PC-9 (cell line): ENCODE measurements around the gene SIAH2.

Experiments used
- EZH2 ChIP-seq: fragments of 200-600 bp; sonication (generic); IDR thresholded peaks from 2 replicates; pipeline ENCODE4 v1.8.0; 2017; ENCODE audit warnings: antibody characterized with exemption, low read depth
- TF ChIP-seq, protein P1 (sequence below): fragments of 200-600 bp; sonication (generic); conservative IDR thresholded peaks from 2 replicates; pipeline ENCODE4 v1.6.1; 2017; ENCODE audit warnings: mixed run types, antibody characterized with exemption, mild to moderate bottlenecking, moderate library complexity

DNA sequence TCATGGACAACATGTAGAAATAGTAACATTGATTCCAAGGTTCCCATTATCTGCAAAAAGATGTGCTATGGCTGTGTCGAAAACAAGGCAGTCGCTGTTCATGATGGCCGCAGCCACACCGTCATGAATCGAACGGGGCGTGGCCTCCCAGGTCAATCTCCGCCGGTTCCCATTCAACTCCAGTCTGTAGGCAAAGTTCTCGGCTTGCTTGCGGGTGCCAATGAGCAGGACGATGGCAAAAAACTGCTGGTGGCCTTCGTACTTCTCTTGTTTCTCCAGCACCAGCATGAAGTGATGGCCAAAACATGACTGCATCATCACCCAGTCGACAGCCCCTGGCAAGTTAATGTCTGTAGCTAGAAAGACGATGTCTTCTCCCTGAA, 20.8 kb downstream of the SIAH2 start:
- no peak for TF ChIP-seq EZH2
- TF ChIP-seq, protein P1, sequence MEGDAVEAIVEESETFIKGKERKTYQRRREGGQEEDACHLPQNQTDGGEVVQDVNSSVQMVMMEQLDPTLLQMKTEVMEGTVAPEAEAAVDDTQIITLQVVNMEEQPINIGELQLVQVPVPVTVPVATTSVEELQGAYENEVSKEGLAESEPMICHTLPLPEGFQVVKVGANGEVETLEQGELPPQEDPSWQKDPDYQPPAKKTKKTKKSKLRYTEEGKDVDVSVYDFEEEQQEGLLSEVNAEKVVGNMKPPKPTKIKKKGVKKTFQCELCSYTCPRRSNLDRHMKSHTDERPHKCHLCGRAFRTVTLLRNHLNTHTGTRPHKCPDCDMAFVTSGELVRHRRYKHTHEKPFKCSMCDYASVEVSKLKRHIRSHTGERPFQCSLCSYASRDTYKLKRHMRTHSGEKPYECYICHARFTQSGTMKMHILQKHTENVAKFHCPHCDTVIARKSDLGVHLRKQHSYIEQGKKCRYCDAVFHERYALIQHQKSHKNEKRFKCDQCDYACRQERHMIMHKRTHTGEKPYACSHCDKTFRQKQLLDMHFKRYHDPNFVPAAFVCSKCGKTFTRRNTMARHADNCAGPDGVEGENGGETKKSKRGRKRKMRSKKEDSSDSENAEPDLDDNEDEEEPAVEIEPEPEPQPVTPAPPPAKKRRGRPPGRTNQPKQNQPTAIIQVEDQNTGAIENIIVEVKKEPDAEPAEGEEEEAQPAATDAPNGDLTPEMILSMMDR, result no peak
